HG03432 (cell line): ENCODE measurements around the gene CEP97.
"Not testable (repeated sequence)": the region's sequence is repeated elsewhere in the genome, so short reads cannot be mapped to it uniquely, and the experiment has no call there.

Source experiments
- ATAC-seq: cut with Tn5 transposase; IDR thresholded peaks from one replicate; pipeline ENCODE4 v1.9.1; 2021; ENCODE audit warnings: mild to moderate bottlenecking, moderate library complexity; ENCODE audit not compliant: unreplicated experiment

The CEP97 gene

GRCh38 chr3:101777745-101778281 lies 53.4 kb downstream of the CEP97 start:
- not testable (repeated sequence) for ATAC-seq

- ATAC-seq = no peak
Measured at GRCh38 chr3:101778385-101779046, 54.1 kb downstream of the CEP97 start.

- ATAC-seq = peak; percentile 98
Measured at GRCh38 chr3:101779047-101779821, 54.8 kb downstream of the CEP97 start, which contains the start of gene NXPE3. Gene NXPE3, plus strand, starts transcription at chr3:101779211. Its CDS starts 6,386 bp downstream, at chr3:101785597.

- no peak for ATAC-seq
Measured at GRCh38 chr3:101779822-101780381, 55.5 kb downstream of the CEP97 start.

- no peak for ATAC-seq
Measured at GRCh38 chr3:101780661-101781060, 56.2 kb downstream of the CEP97 start.

GRCh38 chr3:101781166-101781565 lies 56.8 kb downstream of the CEP97 start:
- no peak for ATAC-seq

- ATAC-seq = no peak
Measured at GRCh38 chr3:101784855-101785613, 60.6 kb downstream of the CEP97 start.

GRCh38 chr3:101791778-101792177 lies 67.4 kb downstream of the CEP97 start:
- peak; percentile 99 for ATAC-seq

GRCh38 chr3:101796077-101796680 lies 71.8 kb downstream of the CEP97 start:
- ATAC-seq = no peak

GRCh38 chr3:101801174-101801573 lies 76.8 kb downstream of the CEP97 start:
- ATAC-seq = no peak

GRCh38 chr3:101802179-101802578 lies 77.8 kb downstream of the CEP97 start:
- ATAC-seq = no peak

- peak; percentile 96 for ATAC-seq
Measured at GRCh38 chr3:101803173-101803782, 78.9 kb downstream of the CEP97 start.

GRCh38 chr3:101803939-101804338 lies 79.5 kb downstream of the CEP97 start:
- no peak for ATAC-seq

GRCh38 chr3:101806491-101806890 lies 82.1 kb downstream of the CEP97 start:
- ATAC-seq = no peak

GRCh38 chr3:101807888-101808287 lies 83.5 kb downstream of the CEP97 start:
- peak; percentile 70 for ATAC-seq

GRCh38 chr3:101809178-101810021 lies 85.0 kb downstream of the CEP97 start:
- peak; percentile 46 for ATAC-seq

GRCh38 chr3:101810022-101810418 lies 85.6 kb downstream of the CEP97 start:
- ATAC-seq = no peak

GRCh38 chr3:101811875-101812274 lies 87.5 kb downstream of the CEP97 start:
- no peak for ATAC-seq

- no peak for ATAC-seq
Measured at GRCh38 chr3:101812895-101813294, 88.5 kb downstream of the CEP97 start.
